C4-2B (cell line): ENCODE data around the gene CATSPERE.

ENCODE experiments used
- H3K27ac ChIP-seq: fragments of 450-650 bp; 2 replicates; pipeline ENCODE4 v1.5.1; 2017
- ZFX ChIP-seq: fragments of 450-650 bp; IDR thresholded peaks from 2 replicates; pipeline ENCODE4 v1.6.1; 2017
- TF ChIP-seq, protein P1 (sequence below): fragments of 450-650 bp; conservative IDR thresholded peaks from 2 replicates; pipeline ENCODE4 v1.5.1; 2017; ENCODE audit warnings: mild to moderate bottlenecking

CATSPERE gene

GRCh38 chr1:244585867-244586266, 124.8 kb downstream of the CATSPERE start:
- TF ChIP-seq ZFX, result no peak
- TF ChIP-seq, protein P1, sequence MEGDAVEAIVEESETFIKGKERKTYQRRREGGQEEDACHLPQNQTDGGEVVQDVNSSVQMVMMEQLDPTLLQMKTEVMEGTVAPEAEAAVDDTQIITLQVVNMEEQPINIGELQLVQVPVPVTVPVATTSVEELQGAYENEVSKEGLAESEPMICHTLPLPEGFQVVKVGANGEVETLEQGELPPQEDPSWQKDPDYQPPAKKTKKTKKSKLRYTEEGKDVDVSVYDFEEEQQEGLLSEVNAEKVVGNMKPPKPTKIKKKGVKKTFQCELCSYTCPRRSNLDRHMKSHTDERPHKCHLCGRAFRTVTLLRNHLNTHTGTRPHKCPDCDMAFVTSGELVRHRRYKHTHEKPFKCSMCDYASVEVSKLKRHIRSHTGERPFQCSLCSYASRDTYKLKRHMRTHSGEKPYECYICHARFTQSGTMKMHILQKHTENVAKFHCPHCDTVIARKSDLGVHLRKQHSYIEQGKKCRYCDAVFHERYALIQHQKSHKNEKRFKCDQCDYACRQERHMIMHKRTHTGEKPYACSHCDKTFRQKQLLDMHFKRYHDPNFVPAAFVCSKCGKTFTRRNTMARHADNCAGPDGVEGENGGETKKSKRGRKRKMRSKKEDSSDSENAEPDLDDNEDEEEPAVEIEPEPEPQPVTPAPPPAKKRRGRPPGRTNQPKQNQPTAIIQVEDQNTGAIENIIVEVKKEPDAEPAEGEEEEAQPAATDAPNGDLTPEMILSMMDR, result no peak
- H3K27ac ChIP-seq, result no peak overlapping the region

DNA sequence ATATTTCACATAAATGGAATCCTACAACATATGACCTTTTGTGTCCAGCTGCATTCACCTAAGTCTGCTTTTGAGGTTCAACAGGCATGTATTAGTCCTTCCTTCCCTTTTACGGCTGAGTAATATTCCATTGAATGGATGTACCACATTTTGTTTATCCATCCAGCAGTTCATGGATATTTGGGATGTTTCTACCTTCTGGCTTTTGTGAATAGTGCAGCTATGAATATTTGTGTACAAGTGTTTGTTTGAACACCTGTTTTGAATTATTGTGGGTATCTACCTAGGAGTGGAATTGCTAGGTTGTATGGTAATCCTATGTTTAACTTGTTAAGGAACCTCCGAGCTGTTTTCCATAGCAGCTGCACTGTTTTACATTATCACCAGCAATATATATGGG, 129.6 kb downstream of the CATSPERE start:
- TF ChIP-seq ZFX, result no peak
- TF ChIP-seq, protein P1, result no peak
- H3K27ac ChIP-seq, result no peak overlapping the region

- TF ChIP-seq, protein P1, result no peak
- no peak for TF ChIP-seq ZFX
- no peak overlapping the region for H3K27ac ChIP-seq
These were observed 137.5 kb downstream of the CATSPERE start for GRCh38 chr1:244598611-244599010.

- TF ChIP-seq, protein P1, result no peak
- no peak for TF ChIP-seq ZFX
- no peak overlapping the region for H3K27ac ChIP-seq
These were observed 138.9 kb downstream of the CATSPERE start for GRCh38 chr1:244599937-244600350.

DNA sequence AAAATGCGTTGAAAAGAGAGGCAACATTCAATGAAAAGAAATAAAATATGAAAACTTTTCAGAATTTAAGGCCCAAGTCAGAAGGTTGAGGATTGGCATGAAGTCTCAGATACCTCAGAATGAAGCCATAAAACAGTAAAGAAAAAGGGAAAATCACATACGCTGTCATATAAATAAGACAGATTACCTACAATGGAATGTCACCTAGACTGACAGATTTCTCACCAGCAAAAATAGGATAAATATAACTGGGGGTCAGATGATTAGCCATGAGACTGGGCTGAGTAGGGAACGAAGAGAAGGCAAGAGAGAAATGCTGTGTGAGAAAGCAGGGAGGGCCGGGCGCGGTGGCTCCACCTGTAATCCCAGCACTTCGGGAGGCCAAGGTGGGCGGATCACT, 140.3 kb downstream of the CATSPERE start:
- H3K27ac ChIP-seq, result no peak overlapping the region
- no peak for TF ChIP-seq ZFX
- TF ChIP-seq, protein P1, result no peak

- no peak overlapping the region for H3K27ac ChIP-seq
- TF ChIP-seq ZFX, result no peak
- TF ChIP-seq, protein P1, result peak; percentile 86
These were observed 142.4 kb downstream of the CATSPERE start for GRCh38 chr1:244603498-244603897.

DNA sequence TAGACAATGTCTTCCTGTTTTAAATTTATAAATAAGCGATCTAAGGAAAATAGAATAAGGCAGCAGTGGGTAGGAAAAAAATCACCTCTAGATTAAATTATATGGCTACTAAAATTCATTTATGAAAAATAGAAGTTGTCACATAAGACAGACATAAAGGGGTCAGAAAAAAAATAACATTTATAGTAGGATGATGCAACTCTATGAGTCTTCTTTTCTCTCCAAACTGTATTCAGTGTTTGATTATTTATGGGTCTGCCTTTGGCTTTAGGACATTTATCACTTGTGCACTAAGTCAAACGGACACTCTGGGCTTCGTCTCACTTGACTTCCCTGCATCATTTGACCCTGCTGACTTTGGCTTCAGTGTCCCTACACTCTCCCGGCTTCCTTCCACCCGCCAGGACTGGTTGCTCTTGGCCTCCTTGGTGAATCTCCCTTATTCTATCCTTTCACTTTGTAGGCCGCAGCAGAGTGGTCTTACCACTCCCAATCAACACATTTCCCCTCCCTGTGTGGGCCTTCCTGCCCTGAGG, 144.8 kb downstream of the CATSPERE start:
- TF ChIP-seq ZFX, result no peak
- TF ChIP-seq, protein P1, result no peak
- H3K27ac ChIP-seq, result no peak overlapping the region
